ENCODE measurements around the gene PPP2R2B. TPM values are rescaled to one million over a fixed set of nuclear protein-coding genes. Genes with fewer than 3 reads are reported as not detected.

Gene PPP2R2B
- total and polyA plus RNA-seq, 7 experiments from 2014 or later, result 0.15 to 14.1 (median 0.58) TPM

GRCh38 chr5:146595088-146595487 lies 283.5 kb downstream of the PPP2R2B start:
- Histone ChIP-seq H3K27ac (ENCODE audit: low read depth, low read length) (no peak overlapping the region), H3K36me3 (ENCODE audit: control insufficient read depth in 2 of 3, insufficient read depth in 3 of 3, low read length in 3 of 3) (peaks cover 0 to 11% (median 0%) of the 10 kb centered on the region in 3 experiments), H3K4me3 (ENCODE audit: low read length) (no peak overlapping the region), H3K27me3 (ENCODE audit: control insufficient read depth in 2 of 2, insufficient read depth in 2 of 2, low read length in 2 of 2) (no peaks in the 10 kb centered on the region), H3K4me1 (ENCODE audit: control insufficient read depth in 2 of 2, insufficient read depth in 2 of 2, low read length in 2 of 2) (no peaks in the 10 kb centered on the region), H3K9me3 (ENCODE audit: control insufficient read depth in 2 of 3, low read length in 3 of 3) (no peaks in the 10 kb centered on the region)
- Mint-ChIP-seq H3K27ac (no peak overlapping the region), H3K9me3 (no peaks in the 10 kb centered on the region), H3K27me3 (no peaks in the 10 kb centered on the region), H3K36me3 (no peaks in the 10 kb centered on the region), H3K4me3 (no peak overlapping the region), H3K4me1 (no peaks in the 10 kb centered on the region)
- no peak for ATAC-seq
- ChIA-PET CTCF (interaction anchor here (0.6 kb wide), 1 partner anchor 313 kb away, joined by 3 read pairs; no protein-coding TSS in a partner anchor), POLR2A (no interaction called here)
- intact Hi-C loops (cut with micrococcal nuclease), result no loop called here
- no peak for DNase-seq

DNA sequence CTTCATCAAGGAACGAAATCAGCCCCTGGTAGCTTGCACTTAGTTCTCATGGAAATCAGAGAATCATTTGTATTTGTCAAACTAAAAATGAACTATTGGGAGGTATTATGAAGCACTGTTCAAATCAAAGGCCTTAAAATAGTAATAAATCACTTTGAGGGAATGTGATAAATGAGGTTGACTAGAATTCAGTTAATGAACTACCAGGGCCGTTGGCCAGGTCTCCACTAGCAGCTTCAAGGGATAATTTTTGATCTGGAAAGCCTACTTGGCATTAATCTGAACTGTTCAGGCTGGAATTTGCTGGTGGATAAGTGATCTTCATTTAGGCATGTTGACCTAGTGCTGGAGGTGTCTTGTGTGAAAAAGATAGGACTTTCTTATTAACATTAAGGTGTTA lies 286.2 kb downstream of the PPP2R2B start:
- Histone ChIP-seq H3K9me3 (ENCODE audit: control insufficient read depth in 2 of 3, low read length in 3 of 3) (no peaks in the 10 kb centered on the region), H3K4me1 (ENCODE audit: control insufficient read depth in 2 of 2, insufficient read depth in 2 of 2, low read length in 2 of 2) (no peaks in the 10 kb centered on the region), H3K36me3 (ENCODE audit: control insufficient read depth in 2 of 3, insufficient read depth in 3 of 3, low read length in 3 of 3) (peaks cover 0 to 11% (median 0%) of the 10 kb centered on the region in 3 experiments), H3K27me3 (ENCODE audit: control insufficient read depth in 2 of 2, insufficient read depth in 2 of 2, low read length in 2 of 2) (no peaks in the 10 kb centered on the region), H3K27ac (ENCODE audit: low read depth, low read length) (no peak overlapping the region), H3K4me3 (ENCODE audit: low read length) (no peak overlapping the region)
- no peak for ATAC-seq
- no peak for DNase-seq
- ChIA-PET POLR2A (no interaction called here), CTCF (no interaction called here)
- H3K27me3 Mint-ChIP-seq, result peaks cover 0 to 3% (median 0%) of the 10 kb centered on the region in 5 donors
- no peak overlapping the region for H3K27ac Mint-ChIP-seq
- H3K9me3 Mint-ChIP-seq, result no peaks in the 10 kb centered on the region
- no peak overlapping the region for H3K4me3 Mint-ChIP-seq
- no peaks in the 10 kb centered on the region for H3K4me1 Mint-ChIP-seq
- intact Hi-C loops (cut with micrococcal nuclease), result no loop called here
- H3K36me3 Mint-ChIP-seq, result no peaks in the 10 kb centered on the region

GRCh38 chr5:146589028-146589345 lies 289.6 kb downstream of the PPP2R2B start:
- no peak for DNase-seq
- ChIA-PET POLR2A (no interaction called here), CTCF (no interaction called here)
- Histone ChIP-seq H3K9me3 (ENCODE audit: control insufficient read depth in 2 of 3, low read length in 3 of 3) (no peaks in the 10 kb centered on the region), H3K4me1 (ENCODE audit: control insufficient read depth in 2 of 2, insufficient read depth in 2 of 2, low read length in 2 of 2) (no peaks in the 10 kb centered on the region), H3K27ac (ENCODE audit: low read depth, low read length) (no peak overlapping the region), H3K36me3 (ENCODE audit: control insufficient read depth in 2 of 3, insufficient read depth in 3 of 3, low read length in 3 of 3) (no peaks in the 10 kb centered on the region), H3K27me3 (ENCODE audit: control insufficient read depth in 2 of 2, insufficient read depth in 2 of 2, low read length in 2 of 2) (no peaks in the 10 kb centered on the region), H3K4me3 (ENCODE audit: low read length) (no peak overlapping the region)
- H3K36me3 Mint-ChIP-seq, result no peaks in the 10 kb centered on the region
- H3K27ac Mint-ChIP-seq, result no peak overlapping the region
- peaks cover 0 to 6% (median 3%) of the 10 kb centered on the region in 5 donors for H3K27me3 Mint-ChIP-seq
- intact Hi-C loops (cut with micrococcal nuclease), result no loop called here
- H3K4me3 Mint-ChIP-seq, result no peak overlapping the region
- no peaks in the 10 kb centered on the region for H3K9me3 Mint-ChIP-seq
- ATAC-seq, result no peak
- no peaks in the 10 kb centered on the region for H3K4me1 Mint-ChIP-seq

- no peaks in the 10 kb centered on the region for H3K4me1 Mint-ChIP-seq
- peaks cover 0 to 11% (median 5%) of the 10 kb centered on the region in 5 donors for H3K27me3 Mint-ChIP-seq
- H3K4me3 Mint-ChIP-seq, result no peak overlapping the region
- no peaks in the 10 kb centered on the region for H3K27me3 ChIP-seq (ENCODE audit: control insufficient read depth in 2 of 2, insufficient read depth in 2 of 2, low read length in 2 of 2)
- DNase-seq (no peak), ATAC-seq (no peak)
- H3K9me3 ChIP-seq (ENCODE audit: control insufficient read depth in 2 of 3, low read length in 3 of 3), result no peaks in the 10 kb centered on the region
- H3K9me3 Mint-ChIP-seq, result no peaks in the 10 kb centered on the region
- no peak overlapping the region for H3K4me3 ChIP-seq (ENCODE audit: low read length)
- H3K4me1 ChIP-seq (ENCODE audit: control insufficient read depth in 2 of 2, insufficient read depth in 2 of 2, low read length in 2 of 2), result no peaks in the 10 kb centered on the region
- H3K36me3 ChIP-seq (ENCODE audit: control insufficient read depth in 2 of 3, insufficient read depth in 3 of 3, low read length in 3 of 3), result no peaks in the 10 kb centered on the region
- H3K27ac ChIP-seq (ENCODE audit: low read depth, low read length), result no peak overlapping the region
- no peak overlapping the region for H3K27ac Mint-ChIP-seq
- intact Hi-C loops (cut with micrococcal nuclease), result no loop called here
- POLR2A ChIA-PET, result no interaction called here
- CTCF ChIA-PET, result no interaction called here
- H3K36me3 Mint-ChIP-seq, result no peaks in the 10 kb centered on the region
Observed at GRCh38 chr5:146588331-146589027, 290.1 kb downstream of the PPP2R2B start.

DNA sequence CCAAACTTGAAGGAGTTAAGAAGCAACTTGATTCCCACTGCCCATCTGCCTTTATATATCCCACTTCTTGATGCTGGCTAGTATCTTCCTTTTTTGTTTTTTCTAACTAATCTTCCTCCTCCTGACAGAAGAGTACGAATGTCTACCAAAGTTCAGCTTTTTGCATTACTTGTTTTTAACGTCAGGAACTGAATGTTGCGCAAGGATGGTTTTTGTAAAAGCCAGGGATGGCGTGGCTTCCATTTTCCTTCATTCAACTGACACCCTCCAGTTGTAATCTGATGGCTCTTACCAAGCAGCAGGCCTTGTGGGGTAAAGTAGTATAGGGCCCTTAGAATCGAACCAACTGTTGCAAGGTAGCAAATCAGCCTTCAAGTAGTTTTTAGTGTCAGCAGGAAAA lies 291.8 kb downstream of the PPP2R2B start:
- ChIA-PET CTCF (no interaction called here), POLR2A (no interaction called here)
- Histone ChIP-seq H3K4me1 (ENCODE audit: control insufficient read depth in 2 of 2, insufficient read depth in 2 of 2, low read length in 2 of 2) (no peaks in the 10 kb centered on the region), H3K27me3 (ENCODE audit: control insufficient read depth in 2 of 2, insufficient read depth in 2 of 2, low read length in 2 of 2) (no peaks in the 10 kb centered on the region), H3K4me3 (ENCODE audit: low read length) (no peak overlapping the region), H3K9me3 (ENCODE audit: control insufficient read depth in 2 of 3, low read length in 3 of 3) (no peaks in the 10 kb centered on the region), H3K36me3 (ENCODE audit: control insufficient read depth in 2 of 3, insufficient read depth in 3 of 3, low read length in 3 of 3) (no peaks in the 10 kb centered on the region), H3K27ac (ENCODE audit: low read depth, low read length) (no peak overlapping the region)
- no peak for ATAC-seq
- DNase-seq, result no peak
- Mint-ChIP-seq H3K36me3 (no peaks in the 10 kb centered on the region), H3K4me3 (no peak overlapping the region), H3K27ac (no peak overlapping the region), H3K27me3 (peaks cover 3 to 18% (median 6%) of the 10 kb centered on the region in 5 donors), H3K4me1 (no peaks in the 10 kb centered on the region), H3K9me3 (no peaks in the 10 kb centered on the region)
- intact Hi-C loops (cut with micrococcal nuclease), result no loop called here

- CTCF ChIA-PET, result no interaction called here
- POLR2A ChIA-PET, result no interaction called here
- Mint-ChIP-seq H3K4me1 (no peaks in the 10 kb centered on the region), H3K36me3 (no peaks in the 10 kb centered on the region), H3K27ac (no peak overlapping the region), H3K9me3 (no peaks in the 10 kb centered on the region), H3K4me3 (no peak overlapping the region), H3K27me3 (peaks cover 3 to 18% (median 6%) of the 10 kb centered on the region in 5 donors)
- intact Hi-C loops (cut with micrococcal nuclease), result no loop called here
- H3K4me1 ChIP-seq (ENCODE audit: control insufficient read depth in 2 of 2, insufficient read depth in 2 of 2, low read length in 2 of 2), result no peaks in the 10 kb centered on the region
- no peak for DNase-seq
- ATAC-seq, result no peak
- no peaks in the 10 kb centered on the region for H3K36me3 ChIP-seq (ENCODE audit: control insufficient read depth in 2 of 3, insufficient read depth in 3 of 3, low read length in 3 of 3)
- H3K4me3 ChIP-seq (ENCODE audit: low read length), result no peak overlapping the region
- no peaks in the 10 kb centered on the region for H3K27me3 ChIP-seq (ENCODE audit: control insufficient read depth in 2 of 2, insufficient read depth in 2 of 2, low read length in 2 of 2)
- no peak overlapping the region for H3K27ac ChIP-seq (ENCODE audit: low read depth, low read length)
- no peaks in the 10 kb centered on the region for H3K9me3 ChIP-seq (ENCODE audit: control insufficient read depth in 2 of 3, low read length in 3 of 3)
Observed at GRCh38 chr5:146584750-146585149, 293.8 kb downstream of the PPP2R2B start.

GRCh38 chr5:146582051-146582596 lies 296.4 kb downstream of the PPP2R2B start:
- no peaks in the 10 kb centered on the region for H3K36me3 Mint-ChIP-seq
- H3K9me3 ChIP-seq (ENCODE audit: control insufficient read depth in 2 of 3, low read length in 3 of 3), result no peaks in the 10 kb centered on the region
- no peaks in the 10 kb centered on the region for H3K27me3 ChIP-seq (ENCODE audit: control insufficient read depth in 2 of 2, insufficient read depth in 2 of 2, low read length in 2 of 2)
- no peak overlapping the region for H3K27ac Mint-ChIP-seq
- intact Hi-C loops (cut with micrococcal nuclease), result no loop called here
- ChIA-PET POLR2A (no interaction called here), CTCF (no interaction called here)
- H3K27me3 Mint-ChIP-seq, result peaks cover 0 to 24% (median 6%) of the 10 kb centered on the region in 5 donors
- H3K27ac ChIP-seq (ENCODE audit: low read depth, low read length), result no peak overlapping the region
- H3K4me1 Mint-ChIP-seq, result no peaks in the 10 kb centered on the region
- ATAC-seq, result no peak
- DNase-seq, result no peak
- H3K4me3 ChIP-seq (ENCODE audit: low read length), result no peak overlapping the region
- H3K4me1 ChIP-seq (ENCODE audit: control insufficient read depth in 2 of 2, insufficient read depth in 2 of 2, low read length in 2 of 2), result no peaks in the 10 kb centered on the region
- H3K9me3 Mint-ChIP-seq, result peaks cover 0 to under 1% (median 0%) of the 10 kb centered on the region in 11 donors
- no peak overlapping the region for H3K4me3 Mint-ChIP-seq
- no peaks in the 10 kb centered on the region for H3K36me3 ChIP-seq (ENCODE audit: control insufficient read depth in 2 of 3, insufficient read depth in 3 of 3, low read length in 3 of 3)
